Dermis microvascular lymphatic vessel endothelial cell (primary cell): Measurements from ENCODE around the gene KRTAP10-8. TPM values are rescaled to one million over a fixed set of nuclear protein-coding genes. Genes with fewer than 3 reads are reported as not detected.

Experiments
- total RNA-seq: library from RNA; depleted of rRNA; stranded (reverse); fragments of >200 nt; gene quantifications from 2 replicates; pipeline ENCODE4 v1.2.1, GENCODE V29; 2014

The KRTAP10-8 gene
- total RNA-seq, 1 donor from 2014 or later, result not detected

Other genes starting within 250 kb of the KRTAP10-8 start
- 0.77 and 1.8 TPM in 2 replicates for gene LRRC3, start 156.6 kb upstream of the KRTAP10-8 start, total RNA-seq
- not detected in 2 replicates for gene KRTAP10-1, start 71.9 kb upstream of the KRTAP10-8 start, total RNA-seq
- gene KRTAP10-2, start 60.6 kb upstream of the KRTAP10-8 start, total RNA-seq, result not detected in 2 replicates
- gene KRTAP10-3, start 53.3 kb upstream of the KRTAP10-8 start, total RNA-seq, result not detected in 2 replicates
- gene KRTAP10-4, start 38.4 kb upstream of the KRTAP10-8 start, total RNA-seq, result not detected in 2 replicates
- not detected in 2 replicates for gene KRTAP10-5, start 31.5 kb upstream of the KRTAP10-8 start, total RNA-seq
- gene KRTAP10-6, start 19.6 kb upstream of the KRTAP10-8 start, total RNA-seq, result not detected in 2 replicates
- gene KRTAP10-7, start 11.5 kb upstream of the KRTAP10-8 start, total RNA-seq, result not detected in 2 replicates
- not detected in 2 replicates for gene KRTAP10-9, start 15.0 kb downstream of the KRTAP10-8 start, total RNA-seq
- not detected in 2 replicates for gene KRTAP10-10, start 25.3 kb downstream of the KRTAP10-8 start, total RNA-seq
- not detected in 2 replicates for gene KRTAP10-11, start 34.3 kb downstream of the KRTAP10-8 start, total RNA-seq
- gene KRTAP12-4, start 42.6 kb downstream of the KRTAP10-8 start, total RNA-seq, result not detected in 2 replicates
- not detected in 2 replicates for gene KRTAP12-3, start 45.9 kb downstream of the KRTAP10-8 start, total RNA-seq
- not detected in 2 replicates for gene KRTAP12-2, start 54.8 kb downstream of the KRTAP10-8 start, total RNA-seq
- gene KRTAP12-1, start 70.1 kb downstream of the KRTAP10-8 start, total RNA-seq, result not detected in 2 replicates
- gene KRTAP10-12, start 85.1 kb downstream of the KRTAP10-8 start, total RNA-seq, result not detected in 2 replicates
- 0.13 TPM in 2 replicates for gene TSPEAR, start 99.5 kb downstream of the KRTAP10-8 start, total RNA-seq
- gene UBE2G2, start 189.7 kb downstream of the KRTAP10-8 start, total RNA-seq, result 65.0 and 106 TPM in 2 replicates
- gene SUMO3, start 206.0 kb downstream of the KRTAP10-8 start, total RNA-seq, result 72.7 and 86.4 TPM in 2 replicates